GM10248 (cell line): ENCODE results near the gene FUT1.
"Not testable (repeated sequence)": the region's sequence is repeated elsewhere in the genome, so short reads cannot be mapped to it uniquely, and the experiment has no call there.

ENCODE experiments used
- CTCF ChIA-PET: fragments of 300-600 bp; sonication (Branson Sonifier 250); formaldehyde crosslinking; extraction: SDS; loops from one replicate; lab custom pipeline; 2021; ENCODE audit warnings: antibody characterized with exemption; lab: Yijun Ruan, JAX
- POLR2A ChIA-PET: fragments of 350-650 bp; sonication (Branson Sonifier 250); formaldehyde crosslinking; extraction: SDS; loops from one replicate; lab custom pipeline; 2020; ENCODE audit warnings: antibody characterized with exemption; lab: Yijun Ruan, JAX
- DNase-seq: peaks from one replicate; pipeline ENCODE4 v3.0.0; 2012; ENCODE audit errors: extremely low spot score
- TF ChIP-seq, protein P1 (sequence below): IDR thresholded peaks from 2 replicates; pipeline ENCODE4 v1.5.1; 2012; ENCODE audit warnings: mild to moderate bottlenecking, low read depth; ENCODE audit errors: extremely low read depth, missing control alignments, control extremely low read depth

Gene FUT1

DNA sequence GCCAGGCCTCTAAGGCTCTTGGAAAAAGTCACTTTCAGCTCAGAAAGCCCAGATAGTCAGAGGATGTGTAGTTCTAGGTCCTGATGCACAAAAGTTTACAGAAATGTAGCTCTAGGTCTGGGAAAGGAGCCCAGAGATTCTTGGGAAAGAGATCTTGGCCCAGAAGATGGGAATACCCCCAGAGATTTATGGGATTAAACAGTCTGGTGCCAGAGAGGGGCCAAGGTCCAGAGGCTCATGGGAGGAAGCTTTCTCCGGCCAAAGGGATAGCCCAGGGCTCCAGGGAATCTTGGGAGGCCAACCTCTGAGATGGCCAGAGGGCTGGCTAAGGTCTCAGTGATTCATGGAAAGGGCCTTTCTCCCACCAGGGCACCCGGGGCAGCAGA, 43.2 kb upstream of the FUT1 start:
- no peak for DNase-seq
- CTCF ChIA-PET, result interaction anchor here (0.6 to 13.1 kb wide), 37 partner anchors 8 to 403 kb away, joined by 3 to 291 read pairs (median 4); partner anchors contain the start of genes BCAT2, CA11, FUT2 and GYS1
- TF ChIP-seq, protein P1, sequence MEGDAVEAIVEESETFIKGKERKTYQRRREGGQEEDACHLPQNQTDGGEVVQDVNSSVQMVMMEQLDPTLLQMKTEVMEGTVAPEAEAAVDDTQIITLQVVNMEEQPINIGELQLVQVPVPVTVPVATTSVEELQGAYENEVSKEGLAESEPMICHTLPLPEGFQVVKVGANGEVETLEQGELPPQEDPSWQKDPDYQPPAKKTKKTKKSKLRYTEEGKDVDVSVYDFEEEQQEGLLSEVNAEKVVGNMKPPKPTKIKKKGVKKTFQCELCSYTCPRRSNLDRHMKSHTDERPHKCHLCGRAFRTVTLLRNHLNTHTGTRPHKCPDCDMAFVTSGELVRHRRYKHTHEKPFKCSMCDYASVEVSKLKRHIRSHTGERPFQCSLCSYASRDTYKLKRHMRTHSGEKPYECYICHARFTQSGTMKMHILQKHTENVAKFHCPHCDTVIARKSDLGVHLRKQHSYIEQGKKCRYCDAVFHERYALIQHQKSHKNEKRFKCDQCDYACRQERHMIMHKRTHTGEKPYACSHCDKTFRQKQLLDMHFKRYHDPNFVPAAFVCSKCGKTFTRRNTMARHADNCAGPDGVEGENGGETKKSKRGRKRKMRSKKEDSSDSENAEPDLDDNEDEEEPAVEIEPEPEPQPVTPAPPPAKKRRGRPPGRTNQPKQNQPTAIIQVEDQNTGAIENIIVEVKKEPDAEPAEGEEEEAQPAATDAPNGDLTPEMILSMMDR, result no peak
- POLR2A ChIA-PET, result interaction anchor here (1.0 to 1.5 kb wide), 2 partner anchors 17 to 33 kb away, joined by 3 to 4 read pairs; no protein-coding TSS in a partner anchor

DNA sequence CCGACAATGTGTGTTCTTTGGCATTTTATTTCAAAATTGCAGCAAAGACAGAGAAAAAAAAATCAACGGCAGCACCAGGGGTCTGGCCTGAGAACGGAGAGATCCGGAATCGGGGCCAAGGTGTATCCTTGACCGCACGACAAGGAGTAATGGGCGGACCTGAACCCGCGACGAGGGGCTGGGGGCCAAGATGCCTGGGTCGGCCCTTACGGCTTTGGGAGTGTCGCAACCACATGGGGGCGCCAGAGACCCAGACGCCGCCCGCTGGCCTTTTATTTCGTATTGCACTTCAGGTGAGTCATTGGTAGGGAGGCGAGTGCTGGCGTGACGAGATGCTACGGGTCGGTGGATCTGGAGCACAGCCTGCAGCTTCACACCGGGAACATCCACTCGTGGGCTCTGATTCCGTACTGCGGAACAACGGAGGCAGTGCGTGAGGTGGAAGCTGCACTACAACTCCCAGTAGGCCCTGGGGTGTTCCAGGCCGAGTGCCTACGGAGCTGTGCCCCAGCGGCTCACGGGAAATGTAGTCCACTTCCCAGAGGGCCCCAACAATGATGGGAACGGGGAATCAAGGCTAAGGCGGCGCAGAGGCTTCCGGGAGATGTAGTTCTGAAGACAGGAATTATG, 42.7 kb upstream of the FUT1 start:
- ChIA-PET POLR2A (interaction anchor here (1.0 to 1.5 kb wide), 2 partner anchors 17 to 33 kb away, joined by 3 to 4 read pairs; no protein-coding TSS in a partner anchor), CTCF (interaction anchor here (0.6 to 13.1 kb wide), 37 partner anchors 7 to 403 kb away, joined by 3 to 291 read pairs (median 4); partner anchors contain the start of genes BCAT2, CA11, FUT2 and GYS1)
- peak; percentile 92 for DNase-seq
- TF ChIP-seq, protein P1, result peak; percentile 85

DNA sequence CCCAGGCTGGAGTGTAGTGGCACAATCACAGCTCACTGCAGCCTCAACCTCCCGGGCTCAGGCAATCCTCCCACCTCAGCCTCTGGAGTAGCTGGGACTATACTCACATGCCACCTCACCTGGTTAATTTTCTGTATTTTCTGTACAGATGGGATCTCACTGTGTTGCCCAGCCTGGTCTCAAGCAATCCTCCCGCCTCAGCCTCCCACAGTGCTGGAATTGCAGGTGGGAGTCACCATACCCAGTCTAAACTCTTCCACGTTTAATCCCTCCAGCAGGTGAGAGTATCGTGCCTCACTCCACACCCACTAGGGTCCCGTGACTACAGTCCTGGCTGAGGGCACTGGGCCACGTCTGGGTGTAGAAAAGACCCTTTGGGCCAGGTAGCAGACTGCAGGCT, 41.9 kb upstream of the FUT1 start:
- TF ChIP-seq, protein P1, result no peak
- no peak for DNase-seq
- POLR2A ChIA-PET, result interaction anchor here (0.8 kb wide), 1 partner anchor 81 kb away, joined by 3 read pairs; no protein-coding TSS in a partner anchor
- CTCF ChIA-PET, result interaction anchor here (1.1 to 13.1 kb wide), 13 partner anchors 9 to 199 kb away, joined by 4 to 291 read pairs (median 16); partner anchors contain the start of genes BCAT2, CA11, GYS1 and HSD17B14

DNA sequence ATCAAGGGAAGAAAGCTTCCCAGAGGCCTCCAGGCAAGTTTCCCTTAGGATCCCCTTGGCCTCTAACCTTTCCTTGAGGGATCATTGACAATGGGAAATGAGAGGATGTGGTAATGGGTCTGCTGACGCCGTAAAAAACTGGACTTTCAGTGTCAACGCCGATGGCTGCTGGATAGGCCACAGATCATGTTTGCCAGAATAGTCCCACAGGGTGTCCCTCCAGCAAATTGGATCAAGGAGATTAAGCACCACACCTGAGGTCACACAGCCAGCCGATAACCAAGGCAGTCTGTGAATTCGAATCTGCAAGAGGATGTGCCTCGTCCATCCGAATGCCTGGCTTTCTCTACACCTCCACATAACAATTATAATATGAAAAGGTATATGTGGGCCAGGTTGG, 40.8 kb upstream of the FUT1 start:
- TF ChIP-seq, protein P1, result no peak
- ChIA-PET POLR2A (interaction anchor here (0.8 to 1.0 kb wide), 2 partner anchors 82 to 172 kb away, joined by 3 read pairs; partner anchors contain the start of gene FTL), CTCF (interaction anchor here (1.1 to 13.1 kb wide), 7 partner anchors 8 to 178 kb away, joined by 4 to 291 read pairs (median 39); partner anchors contain the start of gene BCAT2)
- DNase-seq, result no peak

DNA sequence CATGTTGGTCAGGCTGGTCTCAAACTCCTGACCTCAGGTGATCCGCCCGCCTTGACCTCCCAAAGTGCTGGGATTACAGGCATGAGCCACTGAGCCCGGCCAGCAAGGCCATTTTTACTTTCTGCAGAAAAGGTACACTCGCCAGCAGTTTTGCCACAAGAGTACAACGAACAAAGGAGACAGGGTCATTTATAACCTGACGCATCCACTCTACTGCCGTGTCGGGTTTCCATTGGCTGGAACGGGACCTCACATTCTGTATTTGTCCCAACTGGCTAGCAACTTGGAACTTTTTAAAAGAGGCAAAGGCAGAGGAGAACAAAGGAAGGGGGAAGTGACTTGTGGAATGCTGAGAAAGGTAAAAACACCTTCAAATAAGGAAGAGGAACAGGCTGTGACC, 34.9 kb upstream of the FUT1 start:
- CTCF ChIA-PET, result interaction anchor here (0.8 to 13.1 kb wide), 43 partner anchors 9 to 412 kb away, joined by 3 to 291 read pairs (median 4); partner anchors contain the start of genes BCAT2, DHDH, HSD17B14 and IZUMO1

DNA sequence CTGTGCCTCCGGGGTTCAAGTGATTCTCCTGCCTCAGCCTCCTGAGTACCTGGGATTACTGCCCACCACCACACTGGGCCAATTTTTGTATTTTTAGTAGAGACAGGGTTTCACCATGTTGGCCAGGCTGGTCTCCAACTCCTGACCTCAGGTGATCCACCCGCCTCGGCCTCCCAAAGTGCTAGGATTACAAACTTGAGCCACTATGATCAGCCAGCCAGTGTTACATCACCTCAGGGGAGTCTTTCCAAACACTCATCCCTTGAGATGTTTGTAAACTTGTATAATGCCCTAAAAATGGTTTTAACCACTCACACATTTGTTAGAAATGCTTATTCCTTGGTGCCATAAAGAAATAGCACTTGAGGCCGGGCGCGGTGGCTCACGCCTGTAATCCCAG, 34.0 kb upstream of the FUT1 start:
- DNase-seq, POLR2A ChIA-PET: not testable (repeated sequence)
- CTCF ChIA-PET, result interaction anchor here (2.4 to 6.2 kb wide), 3 partner anchors 25 to 56 kb away, joined by 7 to 43 read pairs (median 22); partner anchors contain the start of genes BCAT2 and HSD17B14

More for the DNA sequence above, 34.9 kb upstream of the FUT1 start:
- POLR2A ChIA-PET, DNase-seq: not testable (repeated sequence)

DNA sequence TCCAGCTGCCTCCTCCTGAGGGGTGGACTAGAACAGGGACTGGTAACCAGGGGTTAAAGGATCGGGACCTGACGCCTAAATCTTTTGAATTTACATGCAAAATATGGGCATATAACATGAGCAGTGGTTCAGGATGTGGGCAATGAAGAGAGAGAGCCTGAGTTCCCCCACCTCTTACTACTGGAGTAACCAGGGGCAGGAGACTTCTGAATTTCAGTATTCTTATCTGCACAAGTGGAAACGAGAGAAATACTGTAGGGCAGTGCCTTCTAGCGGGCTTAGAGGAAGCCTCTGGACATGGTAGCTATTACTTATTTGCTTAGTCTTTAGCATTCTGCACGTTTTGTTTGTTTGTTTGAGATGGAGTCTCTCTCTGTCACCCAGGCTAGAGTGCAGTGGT, 32.1 kb upstream of the FUT1 start:
- DNase-seq, result no peak
- ChIA-PET POLR2A (no interaction called here), CTCF (interaction anchor here (0.7 to 6.2 kb wide), 7 partner anchors 9 to 314 kb away, joined by 3 to 43 read pairs (median 4); partner anchors contain the start of gene HSD17B14)
- TF ChIP-seq, protein P1, result no peak
